ENCODE data around the gene MYRFL. TPM values are rescaled to one million over a fixed set of nuclear protein-coding genes. Genes with fewer than 3 reads are reported as not detected.

MYRFL gene
- total RNA-seq, 1 experiment from 2014 or later, result 3.2 TPM

DNA sequence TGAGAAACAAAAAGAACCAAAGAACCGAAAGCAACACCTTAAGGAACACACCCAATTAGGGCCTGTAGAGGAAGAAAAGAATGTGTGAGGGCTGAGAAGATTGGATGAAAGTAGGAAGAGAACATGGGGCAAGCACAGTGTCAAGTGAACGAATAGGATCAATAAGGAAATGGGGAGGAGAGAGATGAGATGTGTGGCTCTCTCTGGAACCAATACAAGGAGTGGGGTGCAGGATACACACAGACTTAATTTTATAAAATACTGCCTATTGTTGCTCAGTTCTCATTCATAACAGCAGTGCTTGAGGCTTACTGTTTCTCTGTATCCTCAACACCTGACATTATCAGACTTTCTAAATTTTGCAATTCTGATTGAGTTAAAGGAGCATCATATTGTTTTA, 93.3 kb downstream of the MYRFL start:
- no peak overlapping the region for H2AFZ ChIP-seq (ENCODE audit: low read length)
- no peak overlapping the region for H3K4me2 ChIP-seq (ENCODE audit: low read depth, low read length, poor library complexity, severe bottlenecking)
- H3K4me1 ChIP-seq (ENCODE audit: low read length), result peaks cover 34% of the 10 kb centered on the region
- H3K9me3 ChIP-seq (ENCODE audit: low read length), result no peaks in the 10 kb centered on the region
- H3K9me2 ChIP-seq (replicated peaks; ENCODE audit: insufficient read depth, low read length), result no peaks in the 10 kb centered on the region
- H3K4me3 ChIP-seq (ENCODE audit: low read length), result no peak overlapping the region
- no peaks in the 10 kb centered on the region for H3K27me3 ChIP-seq (ENCODE audit: low read length)
- DNase-seq, result no peak
- H3K79me2 ChIP-seq (ENCODE audit: low read length), result no peaks in the 10 kb centered on the region
- H4K20me1 ChIP-seq (ENCODE audit: insufficient read depth, low read depth, low read length), result no peaks in the 10 kb centered on the region
- no peak overlapping the region for H3K27ac ChIP-seq (ENCODE audit: low read length)
- no peak overlapping the region for H3K9ac ChIP-seq (ENCODE audit: low read length)
- H3K36me3 ChIP-seq (ENCODE audit: insufficient read depth, low read length), result no peaks in the 10 kb centered on the region

DNA sequence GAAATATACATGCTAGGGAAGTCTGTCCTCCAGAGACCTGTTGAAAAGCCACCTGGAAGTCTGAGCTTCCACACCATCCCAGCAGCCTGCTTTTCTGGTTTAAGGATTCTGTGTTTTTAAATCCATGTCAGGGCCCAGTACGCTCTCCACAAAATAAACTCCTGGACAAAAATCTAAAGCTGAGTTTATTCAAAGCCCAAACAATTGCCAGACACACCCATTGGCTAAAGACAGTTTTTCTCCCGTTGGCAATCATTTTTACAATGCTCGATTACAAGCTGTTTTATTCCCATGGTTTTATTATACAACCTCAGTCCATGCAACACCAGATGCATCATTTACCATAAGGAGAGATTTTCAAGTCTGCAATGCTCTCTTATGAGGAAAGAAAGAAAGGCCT, 94.5 kb downstream of the MYRFL start:
- Histone ChIP-seq H3K36me3 (ENCODE audit: insufficient read depth, low read length) (no peaks in the 10 kb centered on the region), H3K27ac (ENCODE audit: low read length) (no peak overlapping the region), H4K20me1 (ENCODE audit: insufficient read depth, low read depth, low read length) (no peaks in the 10 kb centered on the region), H3K9ac (ENCODE audit: low read length) (no peak overlapping the region), H3K9me3 (ENCODE audit: low read length) (no peaks in the 10 kb centered on the region), H3K27me3 (ENCODE audit: low read length) (no peaks in the 10 kb centered on the region), H2AFZ (ENCODE audit: low read length) (no peak overlapping the region), H3K9me2 (replicated peaks; ENCODE audit: insufficient read depth, low read length) (no peaks in the 10 kb centered on the region), H3K79me2 (ENCODE audit: low read length) (no peaks in the 10 kb centered on the region), H3K4me2 (ENCODE audit: low read depth, low read length, poor library complexity, severe bottlenecking) (no peak overlapping the region), H3K4me3 (ENCODE audit: low read length) (no peak overlapping the region), H3K4me1 (ENCODE audit: low read length) (peaks cover 27% of the 10 kb centered on the region)
- no peak for DNase-seq

DNA sequence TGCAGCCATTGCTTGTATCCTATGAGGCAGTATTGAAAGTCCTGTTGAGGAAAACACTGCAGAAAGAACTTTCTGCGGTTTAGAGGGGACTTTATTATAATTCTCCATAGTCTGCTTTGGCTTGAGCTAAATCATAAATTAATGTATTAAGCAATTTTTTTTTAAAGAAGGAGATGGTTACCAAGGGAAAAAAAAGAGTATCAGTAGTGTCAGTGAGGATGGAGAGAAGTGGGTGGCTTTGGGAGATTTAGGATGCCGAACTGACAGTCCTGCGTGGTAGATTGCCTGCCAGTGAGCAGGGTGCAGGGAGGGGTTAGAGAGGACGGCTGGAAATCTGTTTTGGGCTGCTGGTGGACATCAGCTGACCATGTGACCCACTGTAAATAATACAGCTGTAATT, 96.8 kb downstream of the MYRFL start:
- no peaks in the 10 kb centered on the region for H3K9me2 ChIP-seq (replicated peaks; ENCODE audit: insufficient read depth, low read length)
- H3K9me3 ChIP-seq (ENCODE audit: low read length), result no peaks in the 10 kb centered on the region
- H3K79me2 ChIP-seq (ENCODE audit: low read length), result no peaks in the 10 kb centered on the region
- no peak overlapping the region for H3K4me3 ChIP-seq (ENCODE audit: low read length)
- H4K20me1 ChIP-seq (ENCODE audit: insufficient read depth, low read depth, low read length), result no peaks in the 10 kb centered on the region
- H3K27me3 ChIP-seq (ENCODE audit: low read length), result no peaks in the 10 kb centered on the region
- H3K4me2 ChIP-seq (ENCODE audit: low read depth, low read length, poor library complexity, severe bottlenecking), result no peak overlapping the region
- no peak overlapping the region for H3K27ac ChIP-seq (ENCODE audit: low read length)
- no peak overlapping the region for H3K9ac ChIP-seq (ENCODE audit: low read length)
- no peaks in the 10 kb centered on the region for H3K36me3 ChIP-seq (ENCODE audit: insufficient read depth, low read length)
- H3K4me1 ChIP-seq (ENCODE audit: low read length), result peaks cover 17% of the 10 kb centered on the region
- DNase-seq, result no peak
- no peak overlapping the region for H2AFZ ChIP-seq (ENCODE audit: low read length)

DNA sequence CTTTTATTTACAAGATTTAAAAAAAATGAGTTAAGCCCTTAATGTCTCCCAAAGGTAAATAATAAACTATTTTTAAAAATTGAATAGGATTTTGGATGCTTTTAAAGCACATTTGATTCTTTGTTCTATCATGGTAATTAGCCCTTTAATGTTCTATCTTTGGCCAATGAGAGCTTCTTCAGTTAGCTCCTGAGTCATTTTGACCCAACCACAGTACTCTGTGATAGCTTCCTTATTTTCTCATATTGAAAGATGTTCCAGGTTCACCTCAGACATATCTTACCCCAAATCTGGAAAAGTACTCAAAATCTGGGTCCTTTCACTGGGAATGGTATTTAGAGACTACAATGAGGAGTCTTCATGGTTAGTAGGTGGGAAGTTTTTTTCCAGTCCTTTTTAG, 98.0 kb downstream of the MYRFL start:
- Histone ChIP-seq H3K4me3 (ENCODE audit: low read length) (no peak overlapping the region), H3K9me2 (replicated peaks; ENCODE audit: insufficient read depth, low read length) (no peaks in the 10 kb centered on the region), H3K36me3 (ENCODE audit: insufficient read depth, low read length) (no peaks in the 10 kb centered on the region), H3K4me2 (ENCODE audit: low read depth, low read length, poor library complexity, severe bottlenecking) (no peak overlapping the region), H2AFZ (ENCODE audit: low read length) (no peak overlapping the region), H3K9ac (ENCODE audit: low read length) (no peak overlapping the region), H3K9me3 (ENCODE audit: low read length) (no peaks in the 10 kb centered on the region), H3K4me1 (ENCODE audit: low read length) (peaks cover 25% of the 10 kb centered on the region), H3K27me3 (ENCODE audit: low read length) (no peaks in the 10 kb centered on the region), H3K27ac (ENCODE audit: low read length) (no peak overlapping the region), H3K79me2 (ENCODE audit: low read length) (no peaks in the 10 kb centered on the region), H4K20me1 (ENCODE audit: insufficient read depth, low read depth, low read length) (no peaks in the 10 kb centered on the region)
- DNase-seq, result no peak

DNA sequence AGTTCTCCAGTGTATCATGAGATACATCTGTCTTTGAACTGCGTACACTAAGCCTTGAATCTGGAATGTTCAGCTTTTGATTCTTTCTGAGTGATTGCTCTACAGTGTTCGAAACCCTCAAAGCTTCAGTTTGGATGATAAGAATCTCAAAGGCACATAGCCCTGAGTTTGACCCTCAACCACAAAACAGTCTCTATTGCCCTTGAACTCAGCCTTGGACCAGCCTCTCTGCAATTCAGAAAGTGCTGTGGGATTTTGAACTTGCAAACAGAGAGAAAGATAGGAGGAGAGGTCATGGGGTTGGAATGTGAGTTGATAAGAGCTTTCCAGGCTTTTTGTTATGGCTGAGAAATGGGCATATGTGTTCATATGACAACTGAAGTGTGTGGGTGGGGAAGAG, 100.3 kb downstream of the MYRFL start:
- no peak for DNase-seq
- H3K79me2 ChIP-seq (ENCODE audit: low read length), result no peaks in the 10 kb centered on the region
- no peaks in the 10 kb centered on the region for H3K27me3 ChIP-seq (ENCODE audit: low read length)
- H3K4me2 ChIP-seq (ENCODE audit: low read depth, low read length, poor library complexity, severe bottlenecking), result no peak overlapping the region
- no peak overlapping the region for H2AFZ ChIP-seq (ENCODE audit: low read length)
- no peak overlapping the region for H3K4me3 ChIP-seq (ENCODE audit: low read length)
- no peaks in the 10 kb centered on the region for H3K9me3 ChIP-seq (ENCODE audit: low read length)
- H3K9ac ChIP-seq (ENCODE audit: low read length), result no peak overlapping the region
- H3K36me3 ChIP-seq (ENCODE audit: insufficient read depth, low read length), result no peaks in the 10 kb centered on the region
- no peak overlapping the region for H3K27ac ChIP-seq (ENCODE audit: low read length)
- peaks cover 29% of the 10 kb centered on the region for H3K4me1 ChIP-seq (ENCODE audit: low read length)
- no peaks in the 10 kb centered on the region for H3K9me2 ChIP-seq (replicated peaks; ENCODE audit: insufficient read depth, low read length)
- H4K20me1 ChIP-seq (ENCODE audit: insufficient read depth, low read depth, low read length), result no peaks in the 10 kb centered on the region

DNA sequence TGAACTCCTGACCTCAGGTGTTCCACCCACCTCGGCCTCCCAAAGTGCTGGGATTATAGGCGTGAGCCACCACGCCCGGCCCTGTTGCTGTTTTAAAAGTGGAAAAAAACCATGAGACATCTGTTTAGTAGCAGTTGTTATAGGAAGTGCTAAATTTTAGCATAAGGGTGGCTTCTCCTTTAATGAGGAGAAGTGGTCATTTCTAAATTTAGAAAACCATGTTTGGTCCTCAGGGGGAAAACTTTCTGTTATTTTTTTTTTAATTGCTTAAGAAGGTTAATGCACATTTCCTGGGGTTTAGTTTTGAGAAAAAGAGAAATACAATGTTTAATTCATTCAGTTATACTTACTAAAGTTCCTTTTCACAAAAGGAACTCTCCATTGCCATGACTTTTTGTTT, 102.1 kb downstream of the MYRFL start:
- Histone ChIP-seq H3K79me2 (ENCODE audit: low read length) (no peaks in the 10 kb centered on the region), H3K4me3 (ENCODE audit: low read length) (no peak overlapping the region), H2AFZ (ENCODE audit: low read length) (0 out of 2 replicates have a peak overlapping the region, but pooled peaks have one; percentile 66), H3K9me3 (ENCODE audit: low read length) (no peaks in the 10 kb centered on the region), H3K9me2 (replicated peaks; ENCODE audit: insufficient read depth, low read length) (no peaks in the 10 kb centered on the region), H3K36me3 (ENCODE audit: insufficient read depth, low read length) (no peaks in the 10 kb centered on the region), H3K27me3 (ENCODE audit: low read length) (no peaks in the 10 kb centered on the region), H3K4me2 (ENCODE audit: low read depth, low read length, poor library complexity, severe bottlenecking) (peak overlapping the region; percentile 40), H3K9ac (ENCODE audit: low read length) (no peak overlapping the region), H3K27ac (ENCODE audit: low read length) (peak overlapping the region; percentile 30; the same call in 1 of the 2 replicates), H3K4me1 (ENCODE audit: low read length) (peaks cover 38% of the 10 kb centered on the region), H4K20me1 (ENCODE audit: insufficient read depth, low read depth, low read length) (no peaks in the 10 kb centered on the region)
- DNase-seq, result no peak

DNA sequence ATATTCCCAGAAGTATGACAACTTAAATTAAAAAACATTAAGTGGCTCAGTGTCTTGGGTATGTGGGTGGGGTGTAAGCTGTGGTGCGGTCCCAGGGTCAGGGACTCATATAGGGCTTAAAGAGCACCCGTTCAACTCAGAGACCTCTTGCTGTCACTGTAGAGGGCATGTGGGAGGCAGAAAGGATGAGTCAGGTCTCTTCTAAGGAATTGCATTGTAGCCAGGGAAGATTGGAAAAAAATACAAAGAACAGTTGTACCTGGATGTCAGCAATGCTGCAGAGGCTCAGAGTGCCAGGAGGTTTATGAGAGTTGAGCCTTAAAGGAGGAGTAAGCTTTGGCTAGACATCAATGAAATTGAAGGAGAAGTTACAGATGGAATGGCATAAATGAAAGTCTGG, 104.1 kb downstream of the MYRFL start:
- H3K4me1 ChIP-seq (ENCODE audit: low read length), result peaks cover 54% of the 10 kb centered on the region
- H3K9me2 ChIP-seq (replicated peaks; ENCODE audit: insufficient read depth, low read length), result no peaks in the 10 kb centered on the region
- H3K27me3 ChIP-seq (ENCODE audit: low read length), result no peaks in the 10 kb centered on the region
- DNase-seq, result no peak
- no peaks in the 10 kb centered on the region for H3K36me3 ChIP-seq (ENCODE audit: insufficient read depth, low read length)
- no peak overlapping the region for H3K4me2 ChIP-seq (ENCODE audit: low read depth, low read length, poor library complexity, severe bottlenecking)
- H3K79me2 ChIP-seq (ENCODE audit: low read length), result no peaks in the 10 kb centered on the region
- H3K27ac ChIP-seq (ENCODE audit: low read length), result no peak overlapping the region
- H2AFZ ChIP-seq (ENCODE audit: low read length), result no peak overlapping the region
- H3K9me3 ChIP-seq (ENCODE audit: low read length), result no peaks in the 10 kb centered on the region
- no peak overlapping the region for H3K9ac ChIP-seq (ENCODE audit: low read length)
- H4K20me1 ChIP-seq (ENCODE audit: insufficient read depth, low read depth, low read length), result no peaks in the 10 kb centered on the region
- no peak overlapping the region for H3K4me3 ChIP-seq (ENCODE audit: low read length)

DNA sequence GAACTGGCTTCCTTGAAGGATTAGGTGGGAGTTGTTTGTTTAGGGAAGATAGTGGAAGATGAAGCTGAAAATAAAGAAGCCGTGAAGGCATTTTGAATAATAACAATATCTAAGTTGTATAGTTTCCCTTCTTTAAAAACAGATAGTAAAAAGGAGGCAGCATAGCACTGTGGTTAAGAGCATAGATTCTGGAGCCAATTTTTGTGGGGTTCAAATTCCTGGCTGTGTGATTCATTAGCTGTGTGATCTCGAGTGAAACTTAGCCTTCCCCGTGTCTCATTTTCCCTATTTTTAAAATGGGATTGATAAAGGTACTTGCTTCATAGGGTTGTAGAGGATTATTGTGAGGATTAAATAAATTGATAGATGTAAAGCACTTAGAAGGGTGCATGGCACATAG, 104.5 kb downstream of the MYRFL start:
- H3K9me3 ChIP-seq (ENCODE audit: low read length), result no peaks in the 10 kb centered on the region
- H3K9ac ChIP-seq (ENCODE audit: low read length), result no peak overlapping the region
- no peaks in the 10 kb centered on the region for H4K20me1 ChIP-seq (ENCODE audit: insufficient read depth, low read depth, low read length)
- H2AFZ ChIP-seq (ENCODE audit: low read length), result no peak overlapping the region
- peaks cover 53% of the 10 kb centered on the region for H3K4me1 ChIP-seq (ENCODE audit: low read length)
- H3K4me2 ChIP-seq (ENCODE audit: low read depth, low read length, poor library complexity, severe bottlenecking), result no peak overlapping the region
- no peaks in the 10 kb centered on the region for H3K9me2 ChIP-seq (replicated peaks; ENCODE audit: insufficient read depth, low read length)
- no peak for DNase-seq
- H3K4me3 ChIP-seq (ENCODE audit: low read length), result no peak overlapping the region
- H3K79me2 ChIP-seq (ENCODE audit: low read length), result no peaks in the 10 kb centered on the region
- H3K36me3 ChIP-seq (ENCODE audit: insufficient read depth, low read length), result no peaks in the 10 kb centered on the region
- no peaks in the 10 kb centered on the region for H3K27me3 ChIP-seq (ENCODE audit: low read length)
- no peak overlapping the region for H3K27ac ChIP-seq (ENCODE audit: low read length)

DNA sequence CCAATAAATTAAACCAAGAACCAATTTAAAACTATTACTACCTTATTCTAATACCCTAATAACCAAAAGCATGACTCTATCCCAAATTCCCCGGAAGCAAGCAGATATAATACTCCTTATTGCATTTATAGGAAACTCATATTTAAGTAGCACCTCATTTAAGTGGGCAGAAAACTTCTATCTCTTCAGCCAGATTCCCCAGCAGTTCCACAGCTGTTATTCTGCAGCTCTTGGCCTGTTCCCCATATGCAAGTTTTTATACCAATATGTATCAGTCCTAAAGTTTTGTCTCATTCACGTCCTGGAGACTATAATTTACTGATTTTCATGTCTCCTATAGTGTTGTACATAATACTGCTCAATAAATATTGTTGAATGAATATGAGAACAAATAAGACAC, 106.5 kb downstream of the MYRFL start:
- Histone ChIP-seq H3K4me1 (ENCODE audit: low read length) (peaks cover 51% of the 10 kb centered on the region), H4K20me1 (ENCODE audit: insufficient read depth, low read depth, low read length) (no peaks in the 10 kb centered on the region), H3K9me3 (ENCODE audit: low read length) (no peaks in the 10 kb centered on the region), H2AFZ (ENCODE audit: low read length) (no peak overlapping the region), H3K36me3 (ENCODE audit: insufficient read depth, low read length) (no peaks in the 10 kb centered on the region), H3K79me2 (ENCODE audit: low read length) (no peaks in the 10 kb centered on the region), H3K27ac (ENCODE audit: low read length) (no peak overlapping the region), H3K9ac (ENCODE audit: low read length) (no peak overlapping the region), H3K4me3 (ENCODE audit: low read length) (no peak overlapping the region), H3K9me2 (replicated peaks; ENCODE audit: insufficient read depth, low read length) (no peaks in the 10 kb centered on the region), H3K27me3 (ENCODE audit: low read length) (no peaks in the 10 kb centered on the region), H3K4me2 (ENCODE audit: low read depth, low read length, poor library complexity, severe bottlenecking) (no peak overlapping the region)
- DNase-seq, result no peak

Measured in Karpas-422 (cell line).